Peyer's patch (tissue), 4 donors: ENCODE measurements around the gene LRRC8B. TPM values are rescaled to one million over a fixed set of nuclear protein-coding genes. Genes with fewer than 3 reads are reported as not detected.
A peak's percentile ranks its signal among the peaks of the same experiment; 100 is the strongest.

Source experiments
- DNase-seq, 3 donors: peaks; one replicate each; pipeline ENCODE4 v3.0.0-alpha.2; 2017 to 2019
- H3K27ac ChIP-seq, 4 donors: fragments of 200-600 bp; sonication (generic); one replicate each; pipeline ENCODE4 v1.5.1; 2016 to 2019
- H3K27me3 ChIP-seq, 2 donors: fragments of 200-600 bp; sonication (generic); one replicate each; pipeline ENCODE4 v1.5.1; 2019
- H3K36me3 ChIP-seq, 3 donors: fragments of 200-600 bp; sonication (generic); one replicate each; pipeline ENCODE4 v1.5.1; 2016 to 2019
- H3K4me1 ChIP-seq, 4 donors: fragments of 200-600 bp; sonication (generic); one replicate each; pipeline ENCODE4 v1.5.1; 2016 to 2019
- H3K4me3 ChIP-seq, 4 donors: fragments of 200-600 bp; sonication (generic); 1 replicate in 3 of 4; 2 replicates in 1 of 4; pipeline ENCODE4 v1.5.1; 2016 to 2019; ENCODE audit warnings: mild to moderate bottlenecking in 1 of 4
- H3K9me3 ChIP-seq, 4 donors: fragments of 200-600 bp; sonication (generic); one replicate each; pipeline ENCODE4 v1.5.1; 2016 to 2019; ENCODE audit warnings: mild to moderate bottlenecking in 1 of 4
- CTCF ChIP-seq, 6 experiments: fragments of 450-650 bp in 4 of 6; fragments of 200-600 bp in 2 of 6; sonication (generic) in 1 of 6; IDR thresholded peaks; one replicate each; pipeline ENCODE4 v1.5.1; 2017 to 2019; ENCODE audit warnings: antibody characterized with exemption in 6 of 6, mild to moderate bottlenecking in 3 of 6, moderate library complexity in 1 of 6
- POLR2A ChIP-seq, 2 donors: fragments of 450-650 bp; IDR thresholded peaks; one replicate each; pipeline ENCODE4 v1.5.1; 2017; ENCODE audit warnings: antibody characterized with exemption in 2 of 2, mild to moderate bottlenecking in 2 of 2, moderate library complexity in 2 of 2
- total RNA-seq, 4 donors: library from RNA; depleted of rRNA; stranded (reverse); fragments of >200 nt; gene quantifications; one replicate each; pipeline ENCODE4 v1.1.0, GENCODE V29; 2016

Gene LRRC8B
- total RNA-seq, 4 donors from 2014 or later = 5.0 to 12.1 (median 7.9) TPM

- TF ChIP-seq POLR2A (IDR thresholded peaks at IDR 0.05) (no peak), CTCF (IDR thresholded peaks at IDR 0.05) (no peak)
- Histone ChIP-seq H3K27me3 (no peaks in the 10 kb centered on the region), H3K4me1 (peaks cover 0 to 12% (median 4%) of the 10 kb centered on the region in 4 donors), H3K9me3 (no peaks in the 10 kb centered on the region), H3K4me3 (peak overlapping the region; percentile 83 to 94 (median 91)), H3K27ac (peak overlapping the region; percentile 79 to 93 (median 87)), H3K36me3 (no peaks in the 10 kb centered on the region)
- peak in 1 of 3 donors; percentile 46 for DNase-seq
Observed at GRCh38 chr1:89631816-89632656, 107.4 kb downstream of the LRRC8B start.

DNA sequence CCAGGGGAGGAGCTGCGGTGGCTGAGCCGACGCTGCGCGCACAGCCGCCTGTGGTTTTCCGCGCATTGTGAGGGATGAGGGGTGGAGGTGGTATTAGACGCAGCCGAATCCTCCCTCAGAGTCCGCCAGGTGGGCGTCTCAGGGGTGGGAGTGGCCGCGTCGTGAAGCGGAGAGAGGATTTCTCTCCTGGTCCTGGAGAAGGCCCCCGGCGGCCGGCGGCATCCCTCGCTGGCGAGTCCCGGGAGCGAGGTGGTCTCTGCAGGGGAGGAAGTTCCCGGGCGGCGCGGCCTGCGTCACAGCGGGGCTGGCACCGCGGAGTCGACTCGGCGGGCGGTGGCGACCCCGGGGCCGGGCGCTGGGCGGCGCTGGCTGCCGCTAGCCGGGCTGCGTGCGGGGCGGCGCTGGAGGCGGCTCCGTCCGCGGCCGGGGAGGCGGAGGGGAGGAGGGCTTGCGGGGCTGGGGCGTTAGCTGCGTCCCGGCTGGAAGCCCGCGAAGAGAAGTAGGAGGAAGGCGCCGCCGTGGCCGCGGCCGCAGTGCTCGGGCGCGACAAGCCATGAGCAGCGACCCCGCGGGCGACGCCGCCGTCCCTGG lies 108.1 kb downstream of the LRRC8B start, which contains the start of gene LRRC8C:
Gene LRRC8C (plus strand): TSS at position 464 of the 591 bp plus-strand sequence. CDS start 53,354 bp downstream, outside the sequence.
- peak within 1 kb of the TSS; percentile 79 to 93 (median 87) for H3K27ac ChIP-seq
- no peaks in the 10 kb centered on the region for H3K27me3 ChIP-seq
- peak; percentile 77 to 93 (median 83) for DNase-seq
- H3K36me3 ChIP-seq = no peaks in the 10 kb centered on the region
- H3K9me3 ChIP-seq = no peaks in the 10 kb centered on the region
- H3K4me1 ChIP-seq = peaks cover 0 to 12% (median 4%) of the 10 kb centered on the region in 4 donors
- peak within 1 kb of the TSS; percentile 83 to 94 (median 91) for H3K4me3 ChIP-seq
- peak in 4 of 6 experiments; percentile 25 to 68 (median 54) for TF ChIP-seq CTCF (IDR thresholded peaks at IDR 0.05)
- no peak for TF ChIP-seq POLR2A (IDR thresholded peaks at IDR 0.05)

GRCh38 chr1:89633248-89633799 lies 108.7 kb downstream of the LRRC8B start:
- H3K4me1 ChIP-seq = peaks cover 0 to 12% (median 4%) of the 10 kb centered on the region in 4 donors
- peak; percentile 66 to 82 (median 68) for DNase-seq
- H3K4me3 ChIP-seq = peak overlapping the region; percentile 83 to 94 (median 91)
- H3K9me3 ChIP-seq = no peaks in the 10 kb centered on the region
- H3K27ac ChIP-seq = peak overlapping the region; percentile 79 to 93 (median 87)
- no peaks in the 10 kb centered on the region for H3K36me3 ChIP-seq
- H3K27me3 ChIP-seq = no peaks in the 10 kb centered on the region
- TF ChIP-seq CTCF (IDR thresholded peaks at IDR 0.05) = no peak
- TF ChIP-seq POLR2A (IDR thresholded peaks at IDR 0.05) = peak in 1 of 2 donors; percentile 24

DNA sequence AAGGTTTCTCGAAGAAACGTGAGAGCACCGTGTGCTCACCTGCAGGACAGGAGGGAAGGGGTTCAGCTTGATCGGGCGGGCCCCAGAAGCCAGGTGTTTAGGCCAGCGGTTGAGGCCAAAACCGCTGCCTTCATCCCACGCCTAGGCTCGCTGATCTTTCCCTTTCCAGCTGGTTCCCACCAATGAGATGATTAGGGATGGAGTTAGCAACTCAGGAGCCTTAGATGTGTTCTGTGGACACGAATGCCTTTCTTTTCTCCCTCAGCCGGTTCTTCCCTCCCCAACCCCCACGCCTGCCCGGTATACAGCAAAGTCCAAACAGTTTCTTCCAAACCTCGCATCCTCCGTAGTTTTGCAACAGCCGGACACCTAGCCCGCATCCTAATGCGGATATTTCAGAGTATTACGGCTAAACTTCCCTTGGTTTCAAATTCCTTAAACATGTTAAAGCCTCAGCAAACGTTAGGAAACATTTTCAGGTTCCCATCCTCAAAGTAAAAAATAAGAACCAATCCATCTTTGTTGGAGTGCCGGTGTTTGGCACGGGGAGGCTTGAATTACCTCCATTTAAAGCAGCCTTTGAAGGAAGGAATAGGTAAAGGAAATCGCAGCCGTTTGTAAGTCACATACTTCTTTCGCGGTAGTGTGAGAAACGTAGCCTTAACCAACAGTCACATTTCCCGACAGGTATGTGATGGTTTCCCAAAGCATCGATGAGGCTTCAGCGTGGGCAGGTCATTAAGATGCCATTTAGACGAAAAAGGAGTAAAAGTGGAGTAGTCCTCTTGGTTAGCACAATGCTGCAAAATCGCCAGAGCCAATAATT lies 109.4 kb downstream of the LRRC8B start:
- peak overlapping the region; percentile 83 to 94 (median 91) for H3K4me3 ChIP-seq
- no peaks in the 10 kb centered on the region for H3K9me3 ChIP-seq
- TF ChIP-seq POLR2A (IDR thresholded peaks at IDR 0.05) = no peak
- no peak for TF ChIP-seq CTCF (IDR thresholded peaks at IDR 0.05)
- peak overlapping the region; percentile 79 to 93 (median 87) for H3K27ac ChIP-seq
- H3K4me1 ChIP-seq = peaks cover 0 to 12% (median 4%) of the 10 kb centered on the region in 4 donors
- no peaks in the 10 kb centered on the region for H3K36me3 ChIP-seq
- H3K27me3 ChIP-seq = no peaks in the 10 kb centered on the region
- DNase-seq = peak in 2 of 3 donors; percentile 31 to 40
